SK-N-SH (cell line): ENCODE data around the gene ETS2. TPM values are rescaled to one million over a fixed set of nuclear protein-coding genes. Genes with fewer than 3 reads are reported as not detected.

Experiments used
- CTCF ChIA-PET: fragments of 300-600, 350-600 bp; formaldehyde crosslinking; extraction: SDS; loops from one replicate; lab custom pipeline; 2021; lab: Yijun Ruan, JAX
- POLR2A ChIA-PET: fragments of 350-600 bp; sonication (Branson Sonifier 250); formaldehyde crosslinking; extraction: SDS; loops from one replicate; lab custom pipeline; 2020; ENCODE audit warnings: antibody characterized with exemption, inconsistent platforms; lab: Yijun Ruan, JAX
- DNase-seq: peaks from one replicate; pipeline ENCODE4 v3.0.0; 2012
- H2AFZ ChIP-seq: fragments of 200-600 bp; sonication (generic); 2 replicates; pipeline ENCODE4 v1.8.1; 2016; ENCODE audit warnings: antibody characterized with exemption, mild to moderate bottlenecking, low read depth
- H3F3A ChIP-seq: fragments of 200-600 bp; sonication (generic); replicated peaks from 2 replicates; pipeline ENCODE3; 2016; ENCODE audit warnings: antibody characterized with exemption, mild to moderate bottlenecking; ENCODE audit not compliant: insufficient read depth
- H3K27ac ChIP-seq, 2 experiments: fragments of 200-500 bp in 1 of 2; fragments of 200-600 bp in 1 of 2; sonication (Bioruptor generic) in 1 of 2; sonication (generic), shearing (Covaris generic) in 1 of 2; 2 replicates each; pipeline versions ENCODE4 v1.5.1 to v1.6.1; 2014 to 2016; ENCODE audit warnings: low read depth in 2 of 2, inconsistent platforms in 1 of 2, low read length in 1 of 2, mild to moderate bottlenecking in 1 of 2, mixed read lengths in 1 of 2
- H3K27me3 ChIP-seq: fragments of 200-600 bp; sonication (generic), shearing (Covaris generic); 2 replicates; pipeline ENCODE4 v1.6.1; 2016; ENCODE audit warnings: mixed run types; ENCODE audit not compliant: insufficient read depth
- H3K36me3 ChIP-seq, 2 experiments: fragments of 200-500 bp in 1 of 2; fragments of 200-600 bp in 1 of 2; sonication (Bioruptor generic) in 1 of 2; sonication (generic) in 1 of 2; replicated peaks in 1 of 2; 2 replicates each; pipeline versions ENCODE3 to v1.5.1; 2014 to 2016; ENCODE audit warnings: low read length in 1 of 2, mild to moderate bottlenecking in 1 of 2; ENCODE audit not compliant: insufficient read depth in 2 of 2, control insufficient read depth in 1 of 2
- H3K4me1 ChIP-seq, 2 experiments: fragments of 200-500 bp in 1 of 2; fragments of 200-600 bp in 1 of 2; sonication (Bioruptor generic) in 1 of 2; sonication (generic), shearing (Covaris generic) in 1 of 2; 2 replicates each; pipeline versions ENCODE4 v1.5.1 to v1.6.1; 2014 to 2016; ENCODE audit warnings: low read depth in 1 of 2, low read length in 1 of 2, mixed run types in 1 of 2; ENCODE audit not compliant: insufficient read depth in 2 of 2, control insufficient read depth in 1 of 2
- H3K4me2 ChIP-seq: fragments of 200-600 bp; sonication (generic), shearing (Covaris generic); 2 replicates; pipeline ENCODE4 v1.6.1; 2017; ENCODE audit warnings: mixed run types
- H3K4me3 ChIP-seq, 2 experiments: fragments of 200-500 bp in 1 of 2; fragments of 200-600 bp in 1 of 2; sonication (Bioruptor generic) in 1 of 2; sonication (generic), shearing (Covaris generic) in 1 of 2; 2 replicates each; pipeline versions ENCODE4 v1.5.1 to v1.8.1; 2014 to 2016; ENCODE audit warnings: low read depth in 2 of 2, inconsistent platforms in 1 of 2, low read length in 1 of 2, mild to moderate bottlenecking in 1 of 2, mixed read lengths in 1 of 2, moderate library complexity in 1 of 2
- H3K79me2 ChIP-seq: fragments of 200-600 bp; sonication (generic); 2 replicates; pipeline ENCODE4 v1.8.1; 2017; ENCODE audit warnings: mild to moderate bottlenecking; ENCODE audit not compliant: insufficient read depth
- H3K9ac ChIP-seq: fragments of 200-600 bp; sonication (generic); 2 replicates; pipeline ENCODE4 v1.6.1; 2017; ENCODE audit warnings: mixed run types
- H3K9me2 ChIP-seq: fragments of 200-600 bp; sonication (generic); 2 replicates; pipeline ENCODE4 v1.6.1; 2017; ENCODE audit warnings: mixed run types
- H3K9me3 ChIP-seq: fragments of 200-600 bp; sonication (generic); 2 replicates; pipeline ENCODE4 v1.6.1; 2017; ENCODE audit warnings: mixed run types, mild to moderate bottlenecking, moderate library complexity
- H4K20me1 ChIP-seq: fragments of 200-600 bp; sonication (generic); 2 replicates; pipeline ENCODE4 v1.6.1; 2017; ENCODE audit warnings: mild to moderate bottlenecking, mixed run types; ENCODE audit not compliant: insufficient read depth
- CHD2 ChIP-seq: fragments of 150-350 bp; IDR thresholded peaks from 2 replicates; pipeline ENCODE4 v1.6.1; 2018; ENCODE audit warnings: low read length; ENCODE audit not compliant: partially characterized antibody
- ELF1 ChIP-seq: IDR thresholded peaks from 2 replicates; pipeline ENCODE4 v1.4.0; 2012
- EP300 ChIP-seq, 2 experiments: IDR thresholded peaks; 2 replicates each; pipeline versions ENCODE4 v1.4.0 to v1.6.1; 2012; ENCODE audit warnings: borderline replicate concordance in 1 of 2, low read depth in 1 of 2, low read length in 1 of 2
- EZH2phosphoT487 ChIP-seq: fragments of 200-600 bp; sonication (generic); IDR thresholded peaks from 2 replicates; pipeline ENCODE4 v1.6.1; 2017; ENCODE audit warnings: low read depth, mixed run types, mild to moderate bottlenecking, antibody characterized with exemption, moderate library complexity, borderline replicate concordance
- FOXJ3 ChIP-seq: sonication (generic); formaldehyde crosslinking; IDR thresholded peaks from 2 replicates; pipeline ENCODE4 v1.5.1; 2020; ENCODE audit warnings: mild to moderate bottlenecking, missing genetic modification reagents
- FOXM1 ChIP-seq: IDR thresholded peaks from 2 replicates; pipeline ENCODE4 v1.4.0; 2012; ENCODE audit warnings: low read depth, mild to moderate bottlenecking
- IRF3 ChIP-seq: fragments of 150-350 bp; IDR thresholded peaks from 2 replicates; pipeline ENCODE4 v1.6.1; 2016; ENCODE audit warnings: mild to moderate bottlenecking, low read depth, low read length
- JUND ChIP-seq: IDR thresholded peaks from 2 replicates; pipeline ENCODE4 v1.4.0; 2012
- MAX ChIP-seq: IDR thresholded peaks from 2 replicates; pipeline ENCODE4 v1.4.0; 2012; ENCODE audit warnings: low read depth
- MXI1 ChIP-seq: IDR thresholded peaks from 2 replicates; pipeline ENCODE4 v1.6.1; 2012; ENCODE audit warnings: mild to moderate bottlenecking, low read depth, low read length, improper control_type of control experiment
- NFIC ChIP-seq: IDR thresholded peaks from 2 replicates; pipeline ENCODE4 v1.4.0; 2012; ENCODE audit warnings: borderline replicate concordance
- NRF1 ChIP-seq: IDR thresholded peaks from 2 replicates; pipeline ENCODE4 v1.6.1; 2012; ENCODE audit warnings: low read depth, mild to moderate bottlenecking, low read length
- RAD21 ChIP-seq: IDR thresholded peaks from 2 replicates; pipeline ENCODE4 v1.6.1; 2012; ENCODE audit warnings: mild to moderate bottlenecking, low read length
- RCOR1 ChIP-seq: fragments of 150-350 bp; IDR thresholded peaks from 2 replicates; pipeline ENCODE4 v1.6.1; 2017; ENCODE audit warnings: antibody characterized with exemption, low read length
- RFX5 ChIP-seq: IDR thresholded peaks from 2 replicates; pipeline ENCODE4 v1.6.1; 2012; ENCODE audit warnings: mild to moderate bottlenecking, improper control_type of control experiment, low read length
- RXRA ChIP-seq: IDR thresholded peaks from 2 replicates; pipeline ENCODE4 v1.4.0; 2012; ENCODE audit warnings: low read depth, mild to moderate bottlenecking, borderline replicate concordance
- SIN3A ChIP-seq: IDR thresholded peaks from 2 replicates; pipeline ENCODE4 v1.6.1; 2012; ENCODE audit warnings: low read depth, mild to moderate bottlenecking, low read length, moderate library complexity, borderline replicate concordance
- SMC3 ChIP-seq: IDR thresholded peaks from 2 replicates; pipeline ENCODE4 v1.6.1; 2012; ENCODE audit warnings: low read depth, low read length, improper control_type of control experiment
- TCF12 ChIP-seq: IDR thresholded peaks from 2 replicates; pipeline ENCODE4 v1.4.0; 2012
- TEAD4 ChIP-seq: IDR thresholded peaks from 2 replicates; pipeline ENCODE4 v1.4.0; 2012; ENCODE audit warnings: mild to moderate bottlenecking, borderline replicate concordance; ENCODE audit not compliant: insufficient read depth
- USF1 ChIP-seq: IDR thresholded peaks from 2 replicates; pipeline ENCODE4 v1.4.0; 2012; ENCODE audit warnings: low read depth, borderline replicate concordance
- WGBS: methylation state at CpG from one replicate; pipeline ENCODE4 v1.1.6; 2017; ENCODE audit warnings: low lambda C conversion rate; 5-methylcytosine and 5-hydroxymethylcytosine counted together
- polyA plus RNA-seq, 3 experiments: library from polyadenylated mRNA; depleted of rRNA; stranded (reverse); fragments of >200 nt; gene quantifications; 2 replicates each; pipeline ENCODE4 v1.2.3, GENCODE V29; 2012
- TF ChIP-seq, protein P1 (sequence below): fragments of 150-350 bp; IDR thresholded peaks from 2 replicates; pipeline ENCODE4 v1.6.1; 2017; ENCODE audit warnings: antibody characterized with exemption, low read length, low read depth, borderline replicate concordance

The ETS2 gene
- polyA plus RNA-seq, 1 of the 3 experiments (the other 2 are of a cell fraction) = 16.3 TPM

DNA sequence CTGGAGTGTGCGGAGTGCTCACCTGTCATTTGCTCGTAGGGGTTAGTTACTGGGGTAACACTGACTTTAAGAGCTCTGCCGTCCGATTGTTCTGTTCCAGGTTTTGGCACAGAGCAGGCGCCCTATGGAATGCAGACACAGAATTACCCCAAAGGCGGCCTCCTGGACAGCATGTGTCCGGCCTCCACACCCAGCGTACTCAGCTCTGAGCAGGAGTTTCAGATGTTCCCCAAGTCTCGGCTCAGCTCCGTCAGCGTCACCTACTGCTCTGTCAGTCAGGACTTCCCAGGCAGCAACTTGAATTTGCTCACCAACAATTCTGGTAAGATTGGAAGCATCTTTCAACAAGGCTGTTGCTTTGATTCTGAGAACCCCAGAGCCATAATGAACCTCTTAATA lies 12.6 kb downstream of the ETS2 start:
- POLR2A ChIA-PET = no interaction called here
- H3K4me3 ChIP-seq = no peak overlapping the region
- H4K20me1 ChIP-seq = no peaks in the 10 kb centered on the region
- no peak for DNase-seq
- no peak overlapping the region for H3K27ac ChIP-seq
- no peak overlapping the region for H3K4me2 ChIP-seq
- TF ChIP-seq, protein P1, sequence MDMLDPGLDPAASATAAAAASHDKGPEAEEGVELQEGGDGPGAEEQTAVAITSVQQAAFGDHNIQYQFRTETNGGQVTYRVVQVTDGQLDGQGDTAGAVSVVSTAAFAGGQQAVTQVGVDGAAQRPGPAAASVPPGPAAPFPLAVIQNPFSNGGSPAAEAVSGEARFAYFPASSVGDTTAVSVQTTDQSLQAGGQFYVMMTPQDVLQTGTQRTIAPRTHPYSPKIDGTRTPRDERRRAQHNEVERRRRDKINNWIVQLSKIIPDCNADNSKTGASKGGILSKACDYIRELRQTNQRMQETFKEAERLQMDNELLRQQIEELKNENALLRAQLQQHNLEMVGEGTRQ = no peak
- TF ChIP-seq CHD2 = no peak
- no peak for TF ChIP-seq RAD21
- TF ChIP-seq SMC3 = no peak
- no peak for TF ChIP-seq ELF1
- no peak for TF ChIP-seq EP300 (IDR thresholded peaks at IDR 0.05; ENCODE audit: borderline replicate concordance in 1 of 2, low read depth in 1 of 2, low read length in 1 of 2)
- no peak for TF ChIP-seq RCOR1
- TF ChIP-seq RFX5 = no peak
- TF ChIP-seq USF1 = no peak
- TF ChIP-seq MAX = no peak
- no peak for TF ChIP-seq JUND
- TF ChIP-seq MXI1 = no peak
- TF ChIP-seq FOXJ3 (CRISPR knock-in tag) = no peak
- H3K9ac ChIP-seq = no peak overlapping the region
- peaks cover 82 to 96% of the 10 kb centered on the region in 2 experiments for H3K36me3 ChIP-seq
- peaks cover 0 to 5% of the 10 kb centered on the region in 2 experiments; a peak in 2 of 4 replicates for H3K4me1 ChIP-seq
- CTCF ChIA-PET = interaction anchor here (1.1 to 1.4 kb wide), 3 partner anchors 18 to 320 kb away, joined by 3 to 4 read pairs (median 4); no protein-coding TSS in a partner anchor
- no peak overlapping the region for H2AFZ ChIP-seq
- no peaks in the 10 kb centered on the region for H3K9me2 ChIP-seq
- H3K27me3 ChIP-seq = no peaks in the 10 kb centered on the region
- no peaks in the 10 kb centered on the region for H3K9me3 ChIP-seq
- peaks cover 18% of the 10 kb centered on the region; the same call in 1 of the 2 replicates for H3K79me2 ChIP-seq
- 96% methylated on average over 11 of the region's 11 CpGs for WGBS
- H3F3A ChIP-seq = peaks cover 12% of the 10 kb centered on the region

GRCh38 chr21:38819051-38819718 lies 13.5 kb downstream of the ETS2 start:
- Histone ChIP-seq H3K9me3 (no peaks in the 10 kb centered on the region), H4K20me1 (no peaks in the 10 kb centered on the region), H3K79me2 (peaks cover 13% of the 10 kb centered on the region; the same call in 1 of the 2 replicates), H3K9ac (no peak overlapping the region), H3F3A (peaks cover 17% of the 10 kb centered on the region), H3K27me3 (no peaks in the 10 kb centered on the region), H3K4me3 (no peak overlapping the region), H2AFZ (no peak overlapping the region), H3K9me2 (no peaks in the 10 kb centered on the region), H3K4me2 (no peak overlapping the region), H3K36me3 (peaks cover 82 to 96% of the 10 kb centered on the region in 2 experiments), H3K4me1 (peaks cover 0 to 5% of the 10 kb centered on the region in 2 experiments; a peak in 2 of 4 replicates), H3K27ac (no peak overlapping the region)
- ChIA-PET POLR2A (no interaction called here), CTCF (interaction anchor here (1.7 kb wide), 1 partner anchor 12 kb away, joined by 5 read pairs; no protein-coding TSS in a partner anchor)
- 96% methylated on average over 10 of the region's 14 CpGs for whole genome bisulfite sequencing
- DNase-seq = no peak
- TF ChIP-seq FOXM1 (no peak), FOXJ3 (CRISPR knock-in tag) (no peak), NRF1 (no peak), JUND (no peak), RXRA (no peak), TCF12 (no peak), RFX5 (no peak), SIN3A (no peak), CHD2 (no peak), MAX (no peak), IRF3 (no peak), RAD21 (no peak), TEAD4 (no peak), NFIC (no peak), EZH2phosphoT487 (no peak), RCOR1 (no peak)
